GM18505 (cell line): ENCODE measurements around the gene CTIF.

ENCODE experiments used
- ATAC-seq: cut with Tn5 transposase; IDR thresholded peaks from one replicate; pipeline ENCODE4 v1.9.1; 2021; ENCODE audit not compliant: unreplicated experiment
- POLR2A ChIP-seq: IDR thresholded peaks from 4 replicates; pipeline ENCODE4 v1.6.1; 2011; ENCODE audit warnings: borderline replicate concordance; ENCODE audit not compliant: insufficient read depth, insufficient read length; ENCODE audit errors: extremely low read depth

Gene CTIF

GRCh38 chr18:48799724-48800315, 261.0 kb downstream of the CTIF start:
- no peak for ATAC-seq
- no peak for TF ChIP-seq POLR2A

- no peak for TF ChIP-seq POLR2A
- ATAC-seq = no peak
These were observed 261.6 kb downstream of the CTIF start for GRCh38 chr18:48800466-48800865.

- peak; percentile 33 for TF ChIP-seq POLR2A
- ATAC-seq = peak; percentile 49
These were observed 262.3 kb downstream of the CTIF start for GRCh38 chr18:48800876-48801727.

- no peak for TF ChIP-seq POLR2A
- ATAC-seq = no peak
These were observed 263.1 kb downstream of the CTIF start for GRCh38 chr18:48801728-48802542.

- no peak for ATAC-seq
- TF ChIP-seq POLR2A = no peak
These were observed 263.9 kb downstream of the CTIF start for GRCh38 chr18:48802543-48803290.

- ATAC-seq = no peak
- TF ChIP-seq POLR2A = no peak
These were observed 264.7 kb downstream of the CTIF start for GRCh38 chr18:48803518-48803917.

- no peak for ATAC-seq
- TF ChIP-seq POLR2A = no peak
These were observed 265.4 kb downstream of the CTIF start for GRCh38 chr18:48803951-48804855.

GRCh38 chr18:48804856-48805610, 266.2 kb downstream of the CTIF start:
- ATAC-seq = no peak
- no peak for TF ChIP-seq POLR2A

- ATAC-seq = no peak
- TF ChIP-seq POLR2A = no peak
These were observed 267.1 kb downstream of the CTIF start for GRCh38 chr18:48805826-48806535.

- ATAC-seq = no peak
These were observed 267.9 kb downstream of the CTIF start for GRCh38 chr18:48806551-48807261.

More at GRCh38 chr18:48806551-48807261, 267.9 kb downstream of the CTIF start:
- no peak for TF ChIP-seq POLR2A
